OCI-LY7 (cell line): ENCODE data around the gene HDHD5.

Source experiments
- CTCF ChIP-seq: fragments of 200-600 bp; sonication (generic); conservative IDR thresholded peaks from 2 replicates; pipeline ENCODE4 v1.5.1; 2014; ENCODE audit warnings: mild to moderate bottlenecking, antibody characterized with exemption, low read length, moderate library complexity, mixed read lengths
- EZH2phosphoT487 ChIP-seq: fragments of 200-600 bp; sonication (generic); IDR thresholded peaks from 2 replicates; pipeline ENCODE4 v1.6.1; 2018; ENCODE audit warnings: low read depth, borderline replicate concordance, mild to moderate bottlenecking, mixed run types, antibody characterized with exemption, low read length, moderate library complexity, mixed read lengths

GRCh38 chr22:17112491-17113042 is 46.5 kb downstream of the HDHD5 start:
- no peak for TF ChIP-seq CTCF
- TF ChIP-seq EZH2phosphoT487, result no peak
